Measurements from ENCODE around the gene TIGD1.
"Not testable (repeated sequence)": the region's sequence is repeated elsewhere in the genome, so short reads cannot be mapped to it uniquely, and the experiment has no call there.

TIGD1 gene

GRCh38 chr2:232539298-232540231 lies 10.8 kb downstream of the TIGD1 start, which contains the start of gene CHRNG:
Gene CHRNG, plus strand, starts transcription at chr2:232539692. Its CDS starts 56 bp downstream, at chr2:232539748.
- FAIRE-seq: no peak
- no peak for TF ChIP-seq POLR2A (IDR thresholded peaks at IDR 0.05; ENCODE audit: low read depth, low read length)

GRCh38 chr2:232538671-232539070 lies 11.7 kb downstream of the TIGD1 start:
- no peak for FAIRE-seq
- no peak for DNase-seq (ENCODE audit: insufficient read length, low spot score)
- TF ChIP-seq POLR2A (IDR thresholded peaks at IDR 0.05; ENCODE audit: low read depth, low read length): no peak

More at GRCh38 chr2:232539298-232540231, 10.8 kb downstream of the TIGD1 start, which contains the start of gene CHRNG:
- no peak for DNase-seq (ENCODE audit: insufficient read length, low spot score)

- no peak for TF ChIP-seq POLR2A (IDR thresholded peaks at IDR 0.05; ENCODE audit: low read depth, low read length)
- FAIRE-seq (no peak), DNase-seq (ENCODE audit: insufficient read length, low spot score) (no peak)
Measured at GRCh38 chr2:232537499-232537898, 12.9 kb downstream of the TIGD1 start.

- TF ChIP-seq POLR2A (IDR thresholded peaks at IDR 0.05; ENCODE audit: low read depth, low read length): no peak
- DNase-seq (ENCODE audit: insufficient read length, low spot score) (no peak), FAIRE-seq (no peak)
Measured at GRCh38 chr2:232537079-232537478, 13.3 kb downstream of the TIGD1 start.

GRCh38 chr2:232535761-232536530 lies 14.4 kb downstream of the TIGD1 start:
- TF ChIP-seq POLR2A (IDR thresholded peaks at IDR 0.05; ENCODE audit: low read depth, low read length): no peak
- DNase-seq (ENCODE audit: insufficient read length, low spot score): no peak
- no peak for FAIRE-seq

- no peak for TF ChIP-seq POLR2A (IDR thresholded peaks at IDR 0.05; ENCODE audit: low read depth, low read length)
- FAIRE-seq (no peak), DNase-seq (ENCODE audit: insufficient read length, low spot score) (no peak)
Measured at GRCh38 chr2:232534940-232535651, 15.3 kb downstream of the TIGD1 start.

GRCh38 chr2:232533944-232534710 lies 16.2 kb downstream of the TIGD1 start:
- no peak for TF ChIP-seq POLR2A (IDR thresholded peaks at IDR 0.05; ENCODE audit: low read depth, low read length)
- FAIRE-seq (no peak), DNase-seq (ENCODE audit: insufficient read length, low spot score) (no peak)

- FAIRE-seq; DNase-seq (ENCODE audit: insufficient read length, low spot score): not testable (repeated sequence)
Measured at GRCh38 chr2:232532821-232533220, 17.5 kb downstream of the TIGD1 start.

- TF ChIP-seq POLR2A (IDR thresholded peaks at IDR 0.05; ENCODE audit: low read depth, low read length): no peak
- no peak for DNase-seq (ENCODE audit: insufficient read length, low spot score)
- no peak for FAIRE-seq
Measured at GRCh38 chr2:232532419-232532818, 17.9 kb downstream of the TIGD1 start.

GRCh38 chr2:232530626-232531260 lies 19.6 kb downstream of the TIGD1 start:
- DNase-seq (ENCODE audit: insufficient read length, low spot score): no peak
- TF ChIP-seq POLR2A (IDR thresholded peaks at IDR 0.05; ENCODE audit: low read depth, low read length): no peak
- FAIRE-seq: no peak

GRCh38 chr2:232529806-232530547 lies 20.4 kb downstream of the TIGD1 start:
- no peak for TF ChIP-seq POLR2A (IDR thresholded peaks at IDR 0.05; ENCODE audit: low read depth, low read length)
- DNase-seq (ENCODE audit: insufficient read length, low spot score) (no peak), FAIRE-seq (no peak)
